Activated CD4-positive, alpha-beta T cell treated with anti-CD3 and anti-CD28 coated beads, Interleukin-2, Interleukin-4, amounts not matched to agents 100 ng/mL and 50 ng/mL, durations not matched to agents 16 hours and 8 hours (primary cell): ENCODE measurements around the gene R3HDM1.
"Not testable (repeated sequence)": the region's sequence is repeated elsewhere in the genome, so short reads cannot be mapped to it uniquely, and the experiment has no call there.

Experiments used
- DNase-seq: peaks from one replicate; pipeline ENCODE4 v3.0.0-alpha.2; 2020; ENCODE audit warnings: low spot score

The R3HDM1 gene

DNA sequence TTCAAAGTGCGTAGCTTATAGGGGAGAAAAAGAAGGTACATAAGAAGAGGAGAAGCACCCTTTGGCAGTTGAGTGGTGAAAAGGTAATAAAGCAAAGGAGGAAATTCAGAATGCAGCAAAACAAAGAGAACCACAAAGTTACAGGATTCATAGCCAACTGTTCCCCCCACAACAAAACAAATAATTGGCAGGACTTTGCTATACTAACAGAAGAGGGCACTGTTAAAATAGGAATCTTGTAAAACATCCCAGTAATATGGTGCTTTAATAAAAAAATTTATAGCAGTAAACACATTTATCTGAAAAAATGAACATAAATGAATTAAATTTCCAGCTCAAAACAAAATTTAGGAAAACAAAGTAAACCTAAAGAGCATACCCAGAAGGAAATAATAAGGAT, 42.3 kb downstream of the R3HDM1 start:
- no peak for DNase-seq

- DNase-seq = no peak
Measured at GRCh38 chr2:135581282-135581681, 50.0 kb downstream of the R3HDM1 start.

DNA sequence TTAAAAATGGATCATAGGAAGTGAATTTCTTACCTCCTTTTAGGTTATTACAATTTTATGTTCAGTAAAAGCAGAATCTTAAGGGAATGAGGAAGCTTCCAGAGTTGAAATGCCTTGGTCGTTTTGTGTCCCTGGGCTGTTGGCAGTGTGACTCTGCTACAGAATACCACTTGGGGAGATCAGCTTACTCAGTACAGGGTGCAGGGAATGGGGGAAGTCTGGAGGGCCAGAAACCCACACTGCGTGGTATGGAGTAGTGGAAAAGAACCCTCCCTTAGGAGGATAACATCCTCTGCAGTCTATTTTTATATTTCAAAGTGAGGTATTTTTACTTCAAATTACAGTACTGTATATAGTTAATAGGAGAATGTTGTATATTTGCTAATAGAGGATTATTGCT, 51.1 kb downstream of the R3HDM1 start:
- no peak for DNase-seq

DNA sequence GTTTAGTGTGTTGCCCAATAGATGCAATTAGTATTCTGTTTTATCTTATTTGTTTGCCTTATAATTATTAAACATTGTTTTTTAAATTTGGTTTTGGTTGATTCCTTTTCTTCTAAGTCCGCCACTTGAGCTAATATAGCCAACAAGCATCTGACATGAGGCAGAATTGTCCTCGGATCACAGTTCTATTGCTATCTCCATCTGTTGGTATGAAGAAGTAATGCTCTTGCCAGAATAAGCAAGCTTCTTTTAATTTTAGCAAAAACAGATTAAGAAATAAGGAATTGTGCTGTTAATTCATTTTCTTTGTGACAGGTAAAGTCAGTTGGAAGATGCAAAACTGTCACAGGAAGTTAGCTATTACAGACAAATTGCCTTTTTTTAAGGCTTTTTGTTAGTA, 54.3 kb downstream of the R3HDM1 start:
- no peak for DNase-seq

- DNase-seq = no peak
Measured at GRCh38 chr2:135586148-135586547, 54.9 kb downstream of the R3HDM1 start.

DNA sequence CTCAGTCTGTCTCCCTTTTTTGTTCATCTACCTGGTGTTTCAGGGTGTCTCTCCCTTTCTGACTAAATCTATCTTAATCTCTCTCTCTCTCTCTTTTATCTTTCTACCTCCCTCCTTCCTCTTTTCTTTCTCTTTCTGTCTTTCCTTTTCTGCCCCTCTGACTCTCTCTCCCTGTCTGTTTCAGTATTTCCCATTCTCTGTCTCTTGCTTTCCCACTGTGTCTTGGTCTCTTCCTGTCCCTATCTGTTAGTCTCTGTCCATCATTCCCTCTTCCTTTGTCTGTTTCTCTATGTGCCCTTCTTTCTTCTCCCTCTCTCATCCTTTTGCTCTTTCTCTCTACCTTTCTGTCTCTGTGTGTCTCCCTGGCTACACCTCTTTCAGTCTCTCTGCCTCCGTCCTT, 56.7 kb downstream of the R3HDM1 start:
- DNase-seq = no peak

DNA sequence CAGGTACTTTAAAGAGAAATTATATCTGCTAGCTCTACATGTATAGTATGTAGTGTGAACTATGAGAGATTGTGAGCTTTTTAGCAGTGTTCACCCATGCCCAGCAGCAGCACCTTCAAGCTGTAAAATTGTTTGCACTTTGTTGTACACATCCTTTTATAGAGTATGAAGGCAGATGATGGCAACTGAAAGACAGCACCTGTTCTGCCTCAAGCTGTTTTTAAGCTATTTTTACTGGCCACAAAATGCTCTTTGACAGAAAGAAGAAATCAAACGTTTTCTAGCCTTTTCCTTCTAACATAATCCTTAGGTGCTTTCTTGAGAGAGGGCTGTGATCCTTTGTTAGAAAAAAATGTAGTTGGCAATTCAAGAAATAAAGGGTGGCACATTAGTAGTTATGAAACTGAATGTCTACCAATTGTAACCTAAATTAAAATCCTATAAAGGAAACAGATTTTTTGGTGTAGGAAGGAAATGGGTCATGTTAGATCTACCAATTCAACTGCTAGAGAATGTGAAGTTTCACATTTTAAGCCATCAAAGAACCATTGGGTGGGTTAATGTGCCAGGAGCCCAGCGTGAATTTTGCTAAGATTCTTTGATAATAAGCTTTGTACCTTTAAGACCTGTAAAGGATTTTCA, 59.5 kb downstream of the R3HDM1 start:
- no peak for DNase-seq

DNA sequence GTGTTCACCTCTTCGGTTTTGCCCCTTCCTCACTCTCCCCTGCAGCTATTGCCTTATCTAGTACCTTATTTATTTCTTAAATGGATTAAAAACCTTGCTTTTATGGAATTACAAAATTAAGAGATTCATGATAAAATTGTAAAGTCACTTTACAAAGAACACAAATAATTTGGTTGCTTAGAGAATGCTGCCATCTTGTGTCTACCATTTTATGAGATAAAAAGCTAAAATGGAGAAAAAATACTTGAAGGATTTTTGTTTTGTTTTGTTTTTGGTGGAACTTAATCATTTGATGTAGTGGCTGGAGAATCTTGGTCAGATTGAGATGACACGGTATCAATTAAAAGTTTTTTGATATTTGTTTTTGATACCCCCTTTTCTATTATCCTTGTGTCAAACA, 69.6 kb downstream of the R3HDM1 start:
- DNase-seq = no peak

DNA sequence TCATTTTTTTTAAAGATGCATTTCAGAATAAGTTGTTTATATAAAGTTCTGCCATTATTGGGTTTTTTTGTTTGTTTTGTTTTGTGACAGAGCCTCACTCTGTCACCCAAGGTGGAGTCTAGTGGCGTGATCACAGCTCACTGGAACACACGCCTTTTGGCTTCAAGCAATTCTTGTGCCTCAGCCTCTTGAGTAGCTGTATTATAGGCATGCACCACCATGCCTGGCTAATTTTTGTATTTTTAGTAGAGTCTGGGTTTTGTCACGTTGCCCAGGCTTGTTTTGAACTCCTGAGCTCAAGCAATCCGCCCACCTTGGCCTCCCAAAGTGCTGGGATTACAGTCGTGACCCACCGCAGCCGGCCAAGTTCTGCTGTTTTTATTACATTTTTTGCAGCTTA, 72.3 kb downstream of the R3HDM1 start:
- no peak for DNase-seq

DNA sequence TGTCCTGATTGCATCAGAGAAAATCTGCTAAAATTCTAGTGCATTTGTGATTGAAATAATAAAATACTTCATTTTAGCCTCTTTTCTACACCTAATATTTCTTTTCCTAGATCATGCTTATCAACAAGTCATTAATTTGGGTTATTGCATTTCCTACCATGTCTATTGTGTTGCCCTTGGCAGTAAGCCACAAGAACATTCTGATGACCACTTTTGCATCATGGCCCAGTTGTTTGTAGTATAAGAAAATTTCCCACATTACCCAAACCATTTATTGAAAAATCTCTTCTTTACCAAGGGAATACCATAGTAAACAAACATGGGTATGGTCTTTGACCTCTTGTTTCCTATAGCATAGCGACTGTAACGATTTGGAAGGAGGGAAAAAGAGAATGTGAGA, 76.3 kb downstream of the R3HDM1 start:
- no peak for DNase-seq

GRCh38 chr2:135612319-135612718, 81.0 kb downstream of the R3HDM1 start:
- no peak for DNase-seq

DNA sequence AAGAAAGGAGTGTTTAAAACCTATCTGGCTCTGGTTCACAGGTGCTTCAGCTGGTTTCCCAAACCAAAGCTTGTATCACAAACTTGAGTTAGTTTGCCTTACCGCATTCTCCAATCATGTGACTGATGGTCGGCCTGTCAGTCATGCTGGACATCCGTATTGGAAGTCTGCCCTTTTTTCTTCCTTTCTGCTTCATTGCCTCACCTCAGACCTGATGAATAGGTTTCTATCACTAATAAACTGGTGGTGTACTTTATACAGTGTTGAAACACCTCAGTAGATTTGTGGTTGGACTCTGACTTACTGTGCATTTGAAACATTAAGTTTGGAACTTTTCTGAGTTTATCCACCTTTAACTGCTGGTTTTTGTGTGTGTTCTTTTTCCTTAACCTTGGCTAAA, 84.1 kb downstream of the R3HDM1 start:
- no peak for DNase-seq

- no peak for DNase-seq
Measured at GRCh38 chr2:135617501-135618015, 86.3 kb downstream of the R3HDM1 start.

DNA sequence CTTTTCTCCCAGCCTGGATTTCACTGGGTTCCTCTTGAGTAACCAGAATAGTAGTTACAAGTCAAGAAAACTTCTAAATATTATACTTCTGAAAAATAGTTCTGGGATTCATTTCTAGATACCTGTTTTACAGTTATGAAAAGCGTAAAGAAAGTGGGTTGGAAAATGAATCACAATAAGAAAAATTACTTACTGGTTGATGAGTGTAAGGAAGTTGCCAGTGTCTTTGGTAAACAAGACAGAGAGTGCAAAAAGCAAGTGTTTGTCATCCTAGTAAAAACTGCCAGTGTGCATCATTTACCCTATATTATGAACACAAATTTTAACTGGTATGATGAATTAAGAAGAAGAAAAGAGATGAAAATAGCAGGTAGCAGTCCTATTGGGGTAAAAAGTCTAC, 88.9 kb downstream of the R3HDM1 start:
- peak; percentile 58 for DNase-seq

- no peak for DNase-seq
Measured at GRCh38 chr2:135629520-135629919, 98.2 kb downstream of the R3HDM1 start.

DNA sequence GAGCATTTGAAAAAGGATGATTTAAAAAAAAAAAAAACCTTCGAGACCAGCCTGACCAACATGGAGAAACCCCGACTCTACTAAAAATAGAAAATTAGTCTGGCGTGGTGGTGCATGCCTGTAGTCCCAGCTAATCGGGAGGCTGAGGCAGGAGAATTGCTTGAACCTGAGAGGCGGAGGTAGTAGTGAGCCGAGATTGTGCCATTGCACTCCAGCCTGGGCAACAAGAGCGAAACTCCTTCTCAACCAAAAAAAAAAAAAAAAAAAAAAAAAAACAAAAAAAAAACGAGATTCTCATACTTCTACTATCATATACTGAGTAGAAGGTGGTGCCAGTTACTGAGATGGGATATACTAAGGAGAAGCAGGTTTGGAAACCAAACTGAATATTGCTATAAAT, 98.8 kb downstream of the R3HDM1 start:
- not testable (repeated sequence) for DNase-seq

- DNase-seq = no peak
Measured at GRCh38 chr2:135630488-135630887, 99.2 kb downstream of the R3HDM1 start.

DNA sequence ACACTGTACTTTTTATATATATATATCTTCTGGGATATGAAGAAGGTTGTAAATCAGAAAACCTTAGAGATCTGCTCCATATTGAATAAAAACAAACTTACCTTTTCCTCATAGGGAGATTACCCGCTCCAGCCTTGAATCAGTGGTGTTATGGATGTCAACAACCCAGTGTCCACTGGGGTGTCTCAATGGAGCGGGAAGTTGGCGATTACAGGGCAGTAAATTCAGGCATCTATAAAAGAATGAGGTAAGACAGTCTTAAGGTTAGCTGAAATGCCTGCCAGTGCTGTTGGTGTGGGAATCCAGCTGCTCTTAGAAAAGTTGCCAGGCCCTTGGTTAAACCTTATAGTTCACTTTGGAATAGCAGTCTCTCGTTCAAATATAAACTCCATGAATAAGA, 102.3 kb downstream of the R3HDM1 start:
- no peak for DNase-seq

- no peak for DNase-seq
Measured at GRCh38 chr2:135635212-135635835, 104.0 kb downstream of the R3HDM1 start.

DNA sequence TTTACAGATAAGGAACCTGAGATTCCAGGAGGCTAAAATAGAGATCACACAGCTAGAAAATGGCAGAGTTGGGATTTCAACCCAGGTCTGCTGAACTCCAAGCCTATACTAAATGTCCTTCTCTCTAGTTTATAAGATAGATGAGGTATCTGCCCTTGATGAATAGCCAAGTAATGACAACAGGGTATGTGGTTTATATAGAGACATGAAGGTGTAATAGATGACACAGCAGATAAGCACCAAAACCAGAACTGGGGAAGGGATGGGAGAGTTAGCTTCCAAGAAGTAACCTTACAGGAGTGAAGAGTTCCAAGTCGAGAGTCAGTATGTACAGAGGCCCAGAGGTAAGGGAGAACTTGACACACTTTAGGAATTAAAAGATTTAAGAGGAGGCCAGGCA, 105.7 kb downstream of the R3HDM1 start:
- DNase-seq = no peak

DNA sequence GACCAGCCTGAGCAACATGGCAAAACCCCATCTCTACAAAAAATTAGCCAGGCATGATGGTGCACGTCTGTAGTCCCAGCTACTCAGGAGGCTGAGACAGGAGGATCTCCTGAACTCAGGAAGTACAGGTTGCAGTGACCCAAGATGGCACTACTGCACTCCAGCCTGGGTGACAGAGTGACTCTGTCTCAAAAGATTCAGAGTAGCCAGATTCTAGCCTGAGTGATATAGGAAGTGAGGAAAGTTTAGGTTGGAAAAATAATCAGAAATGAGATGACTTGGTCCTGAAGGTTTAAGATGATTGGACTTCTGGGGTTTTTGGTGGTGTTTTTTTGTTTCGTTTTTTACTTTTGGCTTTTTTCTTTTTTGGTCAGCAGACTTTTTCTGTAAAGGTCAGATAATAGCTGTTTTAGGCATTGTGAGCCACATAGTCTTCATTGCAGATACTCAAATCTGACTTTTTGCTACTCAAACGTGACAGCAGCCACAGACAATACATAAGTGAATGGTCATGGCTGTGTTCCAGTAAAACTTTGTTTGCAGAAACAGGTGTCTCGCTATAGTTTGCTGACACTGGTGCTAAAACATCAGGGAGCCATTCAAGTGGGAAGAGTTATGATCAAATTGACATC, 106.3 kb downstream of the R3HDM1 start:
- DNase-seq = peak; percentile 24

GRCh38 chr2:135638825-135639224, 107.5 kb downstream of the R3HDM1 start:
- no peak for DNase-seq
